Brain pericyte (primary cell): ENCODE measurements around the gene MPRIP.

Experiments used
- DNase-seq: peaks from one replicate; pipeline ENCODE4 v3.0.0-alpha.2; 2012; ENCODE audit warnings: low read depth, low spot score

Gene MPRIP

GRCh38 chr17:17084941-17085340 is 42.7 kb downstream of the MPRIP start:
- no peak for DNase-seq

GRCh38 chr17:17086585-17086984 is 44.3 kb downstream of the MPRIP start:
- DNase-seq: no peak

GRCh38 chr17:17087424-17088015 is 45.3 kb downstream of the MPRIP start:
- DNase-seq: no peak

- no peak for DNase-seq
Observed at GRCh38 chr17:17088086-17088485, 45.8 kb downstream of the MPRIP start.

- DNase-seq: no peak
Observed at GRCh38 chr17:17088541-17089525, 46.6 kb downstream of the MPRIP start.

GRCh38 chr17:17089796-17090641 is 47.8 kb downstream of the MPRIP start:
- no peak for DNase-seq

- DNase-seq: no peak
Observed at GRCh38 chr17:17090642-17091103, 48.4 kb downstream of the MPRIP start.

- no peak for DNase-seq
Observed at GRCh38 chr17:17091276-17091675, 49.0 kb downstream of the MPRIP start.

- no peak for DNase-seq
Observed at GRCh38 chr17:17091856-17092756, 49.8 kb downstream of the MPRIP start.

- no peak for DNase-seq
Observed at GRCh38 chr17:17093764-17094163, 51.5 kb downstream of the MPRIP start.

- no peak for DNase-seq
Observed at GRCh38 chr17:17096438-17097178, 54.4 kb downstream of the MPRIP start.

GRCh38 chr17:17097763-17098345 is 55.6 kb downstream of the MPRIP start:
- DNase-seq: no peak

GRCh38 chr17:17098551-17099179 is 56.4 kb downstream of the MPRIP start:
- DNase-seq: no peak

- DNase-seq: no peak
Observed at GRCh38 chr17:17102176-17102575, 59.9 kb downstream of the MPRIP start.

- no peak for DNase-seq
Observed at GRCh38 chr17:17103160-17103559, 60.9 kb downstream of the MPRIP start.

GRCh38 chr17:17104036-17104435 is 61.8 kb downstream of the MPRIP start:
- no peak for DNase-seq

- no peak for DNase-seq
Observed at GRCh38 chr17:17104494-17104893, 62.2 kb downstream of the MPRIP start.

- no peak for DNase-seq
Observed at GRCh38 chr17:17105976-17106375, 63.7 kb downstream of the MPRIP start.

GRCh38 chr17:17106756-17107155 is 64.5 kb downstream of the MPRIP start:
- DNase-seq: no peak
